HCEC 1CT (cell line): ENCODE measurements around the gene TCF7L2.
A peak's percentile ranks its signal among the peaks of the same experiment; 100 is the strongest.

Experiments used
- DNase-seq: peaks from one replicate; pipeline ENCODE4 v3.0.0-alpha.2; 2017

The TCF7L2 gene

DNA sequence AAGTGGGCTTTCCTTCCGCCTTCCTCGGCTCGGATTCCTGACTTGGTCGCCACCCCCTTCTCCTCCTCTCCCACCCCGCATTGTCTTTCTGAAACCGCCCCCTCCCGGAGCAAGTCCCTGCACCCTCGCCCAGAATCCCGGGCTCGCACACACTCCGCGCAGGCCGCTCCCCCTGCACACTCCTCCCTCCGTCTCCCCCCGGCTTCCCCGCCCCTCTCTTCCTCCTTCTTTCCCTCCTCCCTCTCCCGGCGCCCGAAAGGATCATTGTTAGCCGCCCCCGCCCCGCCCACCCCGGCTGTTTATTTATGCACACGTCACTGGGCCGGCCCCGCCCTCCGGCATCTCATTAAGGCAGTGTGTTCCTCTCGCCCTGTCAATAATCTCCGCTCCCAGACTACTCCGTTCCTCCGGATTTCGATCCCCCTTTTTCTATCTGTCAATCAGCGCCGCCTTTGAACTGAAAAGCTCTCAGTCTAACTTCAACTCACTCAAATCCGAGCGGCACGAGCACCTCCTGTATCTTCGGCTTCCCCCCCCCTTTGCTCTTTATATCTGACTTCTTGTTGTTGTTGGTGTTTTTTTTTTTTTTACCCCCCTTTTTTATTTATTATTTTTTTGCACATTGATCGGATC lies at the start of gene TCF7L2:
Gene TCF7L2 (plus strand): TSS at position 373 of the 633 bp plus-strand sequence. CDS start 510 bp downstream, outside the sequence.
- DNase-seq, result peak; percentile 98

DNA sequence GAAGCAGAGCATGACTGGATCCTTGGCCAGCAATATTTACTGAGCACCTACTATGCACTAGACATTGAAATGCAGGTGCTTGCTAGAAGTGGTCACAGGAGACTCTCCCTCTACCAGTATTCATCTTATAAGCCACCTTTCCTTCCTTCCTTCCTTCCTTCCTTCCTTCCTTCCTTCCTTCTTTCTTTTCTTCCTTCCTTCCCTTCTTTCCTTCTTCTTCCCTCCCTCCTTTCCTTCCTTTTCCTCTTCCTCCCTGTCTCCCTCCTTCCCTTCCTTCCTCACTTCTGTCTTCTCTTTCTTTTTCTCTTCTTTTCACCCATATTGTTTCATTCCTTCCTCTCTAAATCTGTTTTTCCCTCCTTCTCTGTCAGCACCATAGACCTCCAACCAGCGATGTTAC lies 47.3 kb upstream of the TCF7L2 start:
- no peak for DNase-seq

DNA sequence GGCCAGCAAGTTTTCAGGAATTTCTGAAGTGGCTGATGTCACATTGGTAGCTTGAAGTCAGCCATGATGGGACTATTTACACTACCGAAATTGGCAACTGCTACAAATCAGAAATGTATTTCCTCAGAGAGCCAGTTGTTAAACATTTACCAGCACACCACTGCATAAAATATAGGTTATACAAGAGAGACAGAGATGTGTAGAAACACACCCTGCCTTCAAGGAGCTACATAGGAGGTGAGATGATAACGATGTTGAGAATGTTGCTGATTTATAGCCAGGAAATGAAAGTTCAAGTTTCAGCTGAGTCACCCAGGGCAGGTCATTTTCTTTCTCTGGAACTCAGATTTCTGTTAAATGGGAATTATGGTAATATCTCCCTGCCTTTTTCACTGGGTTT lies 46.0 kb upstream of the TCF7L2 start:
- DNase-seq, result peak; percentile 75

DNA sequence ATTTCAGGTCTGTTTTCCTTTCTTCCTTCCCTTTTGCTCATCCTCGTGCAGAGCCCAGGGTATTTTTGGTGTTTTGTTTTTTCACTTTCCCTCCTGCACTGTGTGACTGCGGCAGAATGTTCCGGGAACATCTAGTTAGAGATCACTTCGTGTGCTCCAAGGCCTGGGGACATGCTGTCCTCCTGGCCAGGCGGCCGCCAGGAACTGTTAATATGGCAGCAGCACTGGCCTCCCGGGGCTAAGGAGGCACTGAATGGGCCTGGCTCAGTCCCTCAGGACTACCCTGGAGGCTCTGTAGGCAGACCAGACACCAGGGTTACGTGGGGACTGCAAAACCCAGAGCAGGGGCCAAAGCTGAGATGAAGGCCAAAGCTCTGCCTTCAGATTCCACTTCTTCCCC lies 43.1 kb upstream of the TCF7L2 start:
- DNase-seq, result no peak

- no peak for DNase-seq
Observed at GRCh38 chr10:112907893-112908292, 42.2 kb upstream of the TCF7L2 start.

DNA sequence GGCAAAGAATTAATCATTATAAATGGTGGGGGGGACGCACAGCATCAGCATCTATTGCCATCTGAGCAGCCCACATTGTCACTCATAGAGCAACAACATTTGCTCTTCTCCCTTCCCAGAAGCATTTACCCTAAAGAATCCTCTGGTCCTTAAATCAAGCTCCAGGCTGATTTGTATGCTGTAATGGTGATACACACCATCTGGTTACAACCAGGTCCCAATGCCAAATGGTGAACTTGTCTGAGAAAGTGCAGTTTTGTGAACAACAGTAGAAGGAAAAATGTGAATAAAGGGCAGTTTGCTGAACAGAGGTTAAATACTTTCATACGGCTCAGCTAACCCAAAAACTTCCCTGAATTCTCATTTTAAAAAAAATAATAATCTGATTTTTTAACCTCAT lies 38.8 kb upstream of the TCF7L2 start:
- DNase-seq, result no peak

- DNase-seq, result no peak
Observed at GRCh38 chr10:112912410-112912928, 37.6 kb upstream of the TCF7L2 start.

DNA sequence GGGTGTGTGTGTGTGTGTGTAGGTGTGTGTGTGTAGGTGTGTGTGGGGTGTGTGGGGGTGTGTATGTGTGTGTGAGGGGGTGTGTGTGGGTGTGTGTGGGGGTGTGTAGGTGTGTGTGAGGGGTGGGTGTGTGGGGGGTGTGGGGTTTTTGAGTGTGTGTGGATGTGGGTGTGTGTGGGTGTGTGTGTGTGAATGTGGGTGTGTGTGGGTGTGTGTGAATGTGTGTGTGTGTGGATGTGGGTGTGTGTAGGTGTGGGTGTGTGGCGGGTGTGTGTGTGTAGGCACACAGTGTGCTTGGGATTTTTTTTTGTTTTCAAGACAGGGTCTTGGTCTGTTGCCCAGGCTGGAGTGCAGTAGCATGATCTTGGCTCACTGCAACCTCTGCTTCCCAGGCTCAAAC lies 36.8 kb upstream of the TCF7L2 start:
- no peak for DNase-seq

DNA sequence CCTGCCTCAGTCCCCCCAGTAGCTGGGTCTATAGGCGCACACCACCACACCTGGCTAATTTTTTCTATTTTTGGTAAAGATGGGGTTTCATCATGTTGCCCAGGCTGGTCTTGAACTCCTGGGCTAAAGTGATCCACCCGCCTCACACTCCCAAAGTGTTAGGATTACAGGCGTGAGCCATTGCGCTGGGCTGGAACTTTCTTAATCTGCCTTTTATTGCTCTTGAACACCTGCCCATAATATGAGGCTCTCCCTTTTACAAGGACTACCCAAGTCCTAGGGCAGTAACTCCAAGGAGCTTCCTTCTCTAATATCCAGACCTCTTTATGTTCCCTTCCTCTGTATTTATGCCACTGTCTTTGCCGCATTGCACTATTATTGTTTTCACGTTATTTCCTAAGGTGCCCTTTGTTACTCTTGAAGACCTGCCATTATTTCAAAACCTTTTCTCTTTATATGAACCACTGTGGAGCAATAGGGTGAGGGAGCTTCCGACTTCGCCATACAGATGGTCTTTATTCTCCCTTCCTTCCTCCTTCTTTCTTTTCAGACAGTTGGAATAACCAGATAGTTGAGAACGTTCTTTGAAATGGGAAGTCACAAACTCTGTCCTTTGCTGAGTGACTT lies 36.3 kb upstream of the TCF7L2 start:
- no peak for DNase-seq

DNA sequence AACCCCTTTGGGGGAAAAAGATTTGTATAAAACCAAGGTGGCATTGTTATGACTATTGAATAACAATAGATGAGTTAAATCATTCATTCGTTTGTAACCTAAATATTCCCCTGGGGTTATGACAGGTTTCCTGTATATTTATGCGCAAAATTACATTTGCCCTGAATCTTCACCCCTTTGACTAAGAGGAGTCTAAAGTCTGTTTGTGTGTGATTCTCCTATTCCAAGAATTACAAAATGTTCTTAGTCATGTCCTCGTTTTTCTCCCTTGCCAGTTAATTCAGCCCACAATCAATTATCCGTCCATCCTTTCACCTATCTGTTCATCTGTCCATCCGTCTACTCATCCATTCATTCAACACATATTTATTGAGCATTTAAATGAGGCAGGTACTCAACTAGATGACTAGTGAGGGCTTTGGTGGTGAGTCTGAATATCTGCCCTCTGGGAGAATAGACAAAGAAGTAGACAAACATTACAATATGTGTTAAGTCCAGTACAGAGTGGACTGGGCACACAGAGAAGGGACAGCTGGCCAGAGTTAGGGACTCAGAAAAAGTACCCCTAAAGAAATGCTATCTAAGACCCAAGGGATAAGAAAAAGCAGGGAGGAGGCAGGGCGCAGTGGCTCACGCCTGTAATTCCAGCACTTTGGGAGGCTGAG lies 35.6 kb upstream of the TCF7L2 start:
- DNase-seq, result no peak

DNA sequence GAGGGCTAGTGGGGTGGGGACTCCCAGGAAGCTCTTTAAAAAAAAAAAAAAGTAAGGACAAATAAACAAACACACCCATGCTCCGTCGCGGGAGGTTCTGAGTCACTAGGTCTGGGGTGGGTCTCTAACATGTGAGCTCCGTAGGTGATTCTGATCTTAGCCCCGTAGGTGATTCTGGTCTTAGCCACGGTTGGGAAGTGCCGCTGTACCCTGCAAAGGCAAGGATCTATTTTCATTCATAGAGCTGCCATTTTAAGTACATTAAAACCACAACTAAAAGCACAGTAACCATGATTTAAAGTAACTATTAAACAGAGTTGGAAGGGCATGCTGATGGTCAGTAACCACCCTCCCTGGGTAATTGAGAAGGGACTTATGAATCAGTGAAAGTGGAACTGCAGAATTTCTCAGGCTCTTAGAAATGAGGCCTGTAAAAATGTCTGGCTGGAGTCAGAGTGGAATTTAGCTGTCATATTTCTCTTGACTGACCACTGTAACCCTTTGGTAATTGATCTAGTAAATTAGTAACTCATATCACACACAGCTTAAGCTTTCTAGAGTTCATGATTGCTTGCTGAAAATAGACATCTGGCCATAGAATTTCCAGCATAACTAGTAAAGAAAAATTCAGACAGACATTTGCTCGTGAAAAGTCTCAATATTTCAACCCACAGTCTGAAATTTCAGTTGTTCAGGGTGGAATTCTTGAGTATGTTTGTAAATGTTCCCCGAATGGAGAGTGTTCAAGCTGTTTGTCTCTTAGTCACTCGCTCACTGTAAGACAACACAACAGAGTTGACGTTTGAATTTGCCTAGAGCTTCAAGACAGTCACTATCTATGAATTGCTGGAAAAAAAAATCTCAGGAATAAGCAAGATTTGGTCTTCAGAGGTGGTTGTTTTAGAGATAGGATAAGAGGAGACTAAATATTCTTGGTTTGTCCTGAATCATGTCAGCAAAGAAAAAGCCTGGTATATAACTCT lies 34.2 kb upstream of the TCF7L2 start:
- DNase-seq, result peak; percentile 29

- no peak for DNase-seq
Observed at GRCh38 chr10:112917681-112918080, 32.4 kb upstream of the TCF7L2 start.

DNA sequence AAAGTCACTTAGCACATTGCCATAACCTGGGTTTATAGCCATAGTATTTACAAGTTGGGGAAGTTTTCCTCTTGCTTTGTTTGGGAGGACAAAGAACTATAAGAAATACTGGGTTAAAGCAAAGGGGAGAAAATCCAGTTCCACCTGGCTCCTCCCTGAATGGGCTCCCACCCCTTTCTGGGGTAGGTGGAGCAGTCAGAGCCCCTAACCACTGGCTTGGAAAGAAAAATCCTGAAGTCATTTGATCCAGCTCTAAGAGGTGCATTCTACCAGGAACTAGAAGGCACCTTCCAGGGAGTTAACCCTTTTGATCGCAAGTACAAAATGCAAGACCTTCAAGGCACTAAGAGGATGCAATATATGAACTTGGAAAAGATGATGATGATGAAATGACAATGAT lies 31.3 kb upstream of the TCF7L2 start:
- no peak for DNase-seq

GRCh38 chr10:112919721-112920120 lies 30.3 kb upstream of the TCF7L2 start:
- DNase-seq, result peak; percentile 89

DNA sequence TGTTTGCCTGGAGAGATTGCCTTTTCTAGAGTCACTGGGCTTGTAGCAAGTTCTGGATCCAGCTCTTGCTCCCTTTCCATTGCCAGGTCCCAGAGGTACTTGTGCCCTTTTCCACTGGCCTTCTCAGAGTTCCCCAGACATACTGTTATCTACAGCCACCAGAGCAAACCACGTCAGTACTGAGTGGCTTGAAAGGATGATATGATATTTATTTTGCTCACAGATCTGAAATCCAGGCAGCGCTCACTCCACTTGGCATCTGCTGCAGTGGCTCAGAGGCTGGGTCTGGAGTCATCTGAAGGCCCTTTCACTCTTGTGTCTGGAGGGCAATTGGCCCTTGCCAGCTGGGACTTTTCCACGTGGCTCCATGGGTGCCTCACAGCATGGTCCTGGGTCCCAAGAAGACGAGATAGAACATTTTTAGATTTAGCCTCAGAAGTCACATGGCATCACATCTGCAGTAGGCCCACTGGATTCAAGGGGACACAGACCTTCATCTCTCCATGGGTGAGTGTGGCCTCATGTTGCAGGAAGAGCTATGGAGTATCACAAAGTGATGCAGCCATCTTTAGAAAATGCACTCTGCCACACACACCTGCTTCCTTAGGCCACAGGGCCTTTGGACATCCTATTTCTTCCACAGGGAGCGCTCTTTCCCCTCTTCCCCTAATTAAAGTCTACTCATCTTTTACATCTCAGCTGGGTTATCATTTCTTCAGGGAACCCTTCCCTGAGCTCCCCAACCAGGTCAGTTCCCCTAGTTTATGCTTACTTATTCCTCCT lies 22.9 kb upstream of the TCF7L2 start:
- DNase-seq, result no peak

- no peak for DNase-seq
Observed at GRCh38 chr10:112927980-112928379, 22.1 kb upstream of the TCF7L2 start.

DNA sequence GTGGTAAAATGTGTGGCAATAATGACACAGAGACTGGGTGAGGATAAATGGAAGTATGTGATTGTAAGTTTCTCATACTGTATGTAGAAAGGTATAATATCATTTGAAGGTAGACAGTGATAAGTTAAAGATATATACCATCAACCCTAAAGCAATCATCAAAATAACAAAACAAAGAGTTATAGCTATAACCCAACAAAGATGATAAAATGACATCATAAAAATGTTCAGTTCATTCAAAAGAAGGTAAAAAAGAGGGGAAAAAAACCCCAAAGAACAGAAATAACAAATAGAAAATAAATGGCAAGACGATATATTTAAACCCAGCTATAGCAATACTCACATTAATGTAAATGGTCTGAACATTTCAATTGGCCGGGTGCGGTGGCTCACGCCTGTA lies 17.4 kb upstream of the TCF7L2 start:
- DNase-seq, result no peak

DNA sequence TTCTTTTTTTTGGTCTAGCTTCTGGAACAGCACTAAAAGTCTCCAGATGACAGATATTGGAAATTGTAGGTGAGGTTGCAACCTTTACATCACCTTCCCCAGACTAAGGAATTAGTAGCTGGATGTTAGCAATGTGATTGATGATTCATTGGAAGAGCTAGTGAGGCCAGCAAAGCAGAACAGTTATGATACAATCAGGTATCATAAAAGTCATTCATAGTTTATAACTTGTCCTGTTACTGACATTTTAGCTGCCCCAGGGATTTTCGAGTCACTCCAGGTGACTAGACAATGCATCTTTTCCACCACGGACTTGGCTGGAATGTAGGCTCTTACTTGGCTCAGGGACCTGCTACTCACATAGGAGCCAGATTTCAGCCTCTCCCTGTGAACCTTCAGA lies 15.9 kb upstream of the TCF7L2 start:
- no peak for DNase-seq

DNA sequence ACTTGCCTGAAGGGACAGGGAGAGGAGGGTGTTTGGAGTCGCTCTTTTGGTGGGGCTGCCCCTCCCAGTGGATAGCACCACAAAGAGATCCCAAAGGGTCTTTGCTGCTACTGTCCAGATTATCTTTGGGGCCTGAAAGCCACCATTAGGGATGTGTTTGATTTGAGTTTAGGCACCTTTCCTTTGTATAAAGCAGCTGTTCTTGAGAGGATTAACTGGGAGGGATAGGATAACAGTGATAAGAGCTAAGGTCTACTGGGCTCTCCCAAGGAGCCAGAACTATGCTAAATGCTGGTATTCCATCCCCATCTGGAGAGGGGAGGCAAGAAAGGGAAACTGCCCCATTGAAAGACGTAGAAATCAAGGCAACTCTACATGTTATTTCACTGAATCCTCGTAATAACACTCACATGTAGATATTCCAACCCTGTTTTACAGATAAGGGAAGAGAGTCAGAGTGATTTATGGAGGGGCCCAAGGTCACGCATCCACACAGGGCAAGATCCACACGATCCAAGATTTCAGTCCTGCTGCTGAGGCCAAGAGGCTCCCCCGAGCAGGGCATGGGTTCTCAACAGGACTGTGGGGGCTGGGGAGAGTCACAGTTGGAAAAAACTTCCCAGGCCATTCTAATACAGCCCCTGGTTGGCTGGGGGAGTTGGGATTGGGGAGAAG lies 11.1 kb upstream of the TCF7L2 start:
- no peak for DNase-seq

GRCh38 chr10:112945811-112946210 lies 4.2 kb upstream of the TCF7L2 start:
- no peak for DNase-seq

GRCh38 chr10:112946649-112947048 lies 3.4 kb upstream of the TCF7L2 start:
- DNase-seq, result no peak

- no peak for DNase-seq
Observed at GRCh38 chr10:112948196-112948595, 1.9 kb upstream of the TCF7L2 start.
